AG04450 (cell line): ENCODE results near the gene CTBP2. TPM values are rescaled to one million over a fixed set of nuclear protein-coding genes. Genes with fewer than 3 reads are reported as not detected.

Experiments
- CTCF ChIA-PET: fragments of 300-600, 350-600 bp; formaldehyde crosslinking; extraction: SDS; loops from one replicate; lab custom pipeline; 2022; ENCODE audit warnings: antibody characterized with exemption, inconsistent platforms; lab: Charles Lee
- POLR2A ChIA-PET: fragments of 350-600 bp; formaldehyde crosslinking; extraction: SDS; loops from one replicate; lab custom pipeline; 2021; ENCODE audit warnings: antibody characterized with exemption, inconsistent platforms; lab: Yijun Ruan, JAX
- DNase-seq: peaks from one replicate; pipeline ENCODE4 v3.0.0-alpha.2; 2011; ENCODE audit warnings: low read depth, low spot score
- H3K27ac ChIP-seq: one replicate; pipeline ENCODE4 v1.5.1; 2012; ENCODE audit warnings: low read depth, low read length, control low read depth
- H3K27me3 ChIP-seq: one replicate; pipeline ENCODE4 v1.6.0; 2012; ENCODE audit warnings: low read length; ENCODE audit not compliant: control insufficient read depth, insufficient read depth
- H3K4me3 ChIP-seq: 2 replicates; pipeline ENCODE4 v1.5.1; 2011; ENCODE audit warnings: mild to moderate bottlenecking, low read depth, low read length, control low read depth
- H3K9me3 ChIP-seq: 2 replicates; pipeline ENCODE4 v1.5.1; 2012; ENCODE audit warnings: low read length; ENCODE audit not compliant: control insufficient read depth, insufficient read depth
- CTCF ChIP-seq: IDR thresholded peaks from 2 replicates; pipeline ENCODE4 v1.5.1; 2011; ENCODE audit warnings: low read depth, low read length, control low read depth, inconsistent platforms
- polyA plus RNA-seq: library from polyadenylated mRNA; depleted of rRNA; stranded (reverse); fragments of >200 nt; gene quantifications from 2 replicates; pipeline ENCODE4 v1.2.3, GENCODE V29; 2011

CTBP2 gene
- polyA plus RNA-seq, 1 experiment: 52.5 TPM

- Histone ChIP-seq H3K27ac (peak overlapping the region; percentile 82), H3K4me3 (no peak overlapping the region), H3K9me3 (no peaks in the 10 kb centered on the region), H3K27me3 (no peaks in the 10 kb centered on the region)
- no peak for TF ChIP-seq CTCF
- DNase-seq: no peak
- ChIA-PET POLR2A (interaction anchor here (0.7 to 1.9 kb wide), 7 partner anchors 9 to 685 kb away, joined by 3 to 7 read pairs (median 4); partner anchors contain the start of gene EDRF1), CTCF (interaction anchor here (0.5 to 3.9 kb wide), 3 partner anchors 12 to 123 kb away, joined by 4 to 75 read pairs (median 10); no protein-coding TSS in a partner anchor)
These were observed 125.7 kb downstream of the CTBP2 start for GRCh38 chr10:125034675-125035074.

GRCh38 chr10:125033146-125033924 lies 127.0 kb downstream of the CTBP2 start:
- DNase-seq: no peak
- TF ChIP-seq CTCF: no peak
- Histone ChIP-seq H3K4me3 (no peak overlapping the region), H3K27me3 (no peaks in the 10 kb centered on the region), H3K27ac (no peak overlapping the region), H3K9me3 (no peaks in the 10 kb centered on the region)
- ChIA-PET CTCF (no interaction called here), POLR2A (no interaction called here)

- Histone ChIP-seq H3K27me3 (no peaks in the 10 kb centered on the region), H3K4me3 (no peak overlapping the region), H3K27ac (no peak overlapping the region), H3K9me3 (no peaks in the 10 kb centered on the region)
- ChIA-PET CTCF (interaction anchor here (6.1 kb wide), 1 partner anchor 15 kb away, joined by 34 read pairs; no protein-coding TSS in a partner anchor), POLR2A (no interaction called here)
- TF ChIP-seq CTCF: no peak
- no peak for DNase-seq
These were observed 127.8 kb downstream of the CTBP2 start for GRCh38 chr10:125032474-125033020.

GRCh38 chr10:125030567-125031197 lies 129.7 kb downstream of the CTBP2 start:
- Histone ChIP-seq H3K9me3 (no peaks in the 10 kb centered on the region; the same call in 1 of the 2 replicates), H3K27me3 (no peaks in the 10 kb centered on the region), H3K4me3 (no peak overlapping the region), H3K27ac (no peak overlapping the region)
- ChIA-PET CTCF (interaction anchor here (0.7 to 6.1 kb wide), 2 partner anchors 17 to 344 kb away, joined by 8 to 34 read pairs; no protein-coding TSS in a partner anchor), POLR2A (no interaction called here)
- DNase-seq: no peak
- no peak for TF ChIP-seq CTCF
